ENCODE measurements around the gene WNT9A.

The WNT9A gene

GRCh38 chr1:227941509-227942020 is 6.2 kb downstream of the WNT9A start:
- no peak for DNase-seq

- no peak for DNase-seq
Measured at GRCh38 chr1:227940791-227941241, 6.9 kb downstream of the WNT9A start.

GRCh38 chr1:227939791-227940771 is 7.7 kb downstream of the WNT9A start:
- no peak for DNase-seq

- no peak for DNase-seq
Measured at GRCh38 chr1:227938911-227939790, 8.6 kb downstream of the WNT9A start.

GRCh38 chr1:227938276-227938675 is 9.5 kb downstream of the WNT9A start:
- no peak for DNase-seq

GRCh38 chr1:227937838-227938145 is 9.9 kb downstream of the WNT9A start:
- DNase-seq: no peak

- no peak for DNase-seq
Measured at GRCh38 chr1:227937031-227937837, 10.5 kb downstream of the WNT9A start.

GRCh38 chr1:227935826-227936225 is 11.9 kb downstream of the WNT9A start:
- no peak for DNase-seq

GRCh38 chr1:227934476-227935313 is 13.0 kb downstream of the WNT9A start:
- DNase-seq: peak; percentile 18

- DNase-seq: no peak
Measured at GRCh38 chr1:227929751-227930472, 17.8 kb downstream of the WNT9A start.

- DNase-seq: no peak
Measured at GRCh38 chr1:227928811-227929375, 18.8 kb downstream of the WNT9A start.

- DNase-seq: no peak
Measured at GRCh38 chr1:227927971-227928741, 19.6 kb downstream of the WNT9A start.

GRCh38 chr1:227926896-227927885 is 20.5 kb downstream of the WNT9A start:
- no peak for DNase-seq

- no peak for DNase-seq
Measured at GRCh38 chr1:227926216-227926791, 21.4 kb downstream of the WNT9A start.

- no peak for DNase-seq
Measured at GRCh38 chr1:227925582-227926198, 22.0 kb downstream of the WNT9A start.

- no peak for DNase-seq
Measured at GRCh38 chr1:227924833-227925574, 22.7 kb downstream of the WNT9A start.

Data from activated effector memory CD4-positive, alpha-beta T cell treated with Interleukin-2 at 50 U/mL for 16 hours (primary cell).